A673 (cell line): ENCODE results near the gene ZNF827.

ENCODE experiments used
- CTCF ChIP-seq: fragments of 300-800, 200-600 bp; sonication (generic); conservative IDR thresholded peaks from 2 replicates; pipeline ENCODE4 v1.5.1; 2017; ENCODE audit warnings: low read depth, mild to moderate bottlenecking, antibody characterized with exemption, low read length, moderate library complexity, mixed read lengths
- EZH2 ChIP-seq: fragments of 200-600 bp; sonication (generic); IDR thresholded peaks from 2 replicates; pipeline ENCODE4 v1.6.1; 2017; ENCODE audit warnings: borderline replicate concordance, low read depth, mild to moderate bottlenecking, mixed read lengths, antibody characterized with exemption, low read length; ENCODE audit not compliant: poor library complexity, severe bottlenecking

GRCh38 chr4:145788755-145789154 is 149.9 kb downstream of the ZNF827 start:
- TF ChIP-seq CTCF (no peak), EZH2 (no peak)
